ENCODE results near the gene PPP1R13L.
A peak's percentile ranks its signal among the peaks of the same experiment; 100 is the strongest.

The PPP1R13L gene

DNA sequence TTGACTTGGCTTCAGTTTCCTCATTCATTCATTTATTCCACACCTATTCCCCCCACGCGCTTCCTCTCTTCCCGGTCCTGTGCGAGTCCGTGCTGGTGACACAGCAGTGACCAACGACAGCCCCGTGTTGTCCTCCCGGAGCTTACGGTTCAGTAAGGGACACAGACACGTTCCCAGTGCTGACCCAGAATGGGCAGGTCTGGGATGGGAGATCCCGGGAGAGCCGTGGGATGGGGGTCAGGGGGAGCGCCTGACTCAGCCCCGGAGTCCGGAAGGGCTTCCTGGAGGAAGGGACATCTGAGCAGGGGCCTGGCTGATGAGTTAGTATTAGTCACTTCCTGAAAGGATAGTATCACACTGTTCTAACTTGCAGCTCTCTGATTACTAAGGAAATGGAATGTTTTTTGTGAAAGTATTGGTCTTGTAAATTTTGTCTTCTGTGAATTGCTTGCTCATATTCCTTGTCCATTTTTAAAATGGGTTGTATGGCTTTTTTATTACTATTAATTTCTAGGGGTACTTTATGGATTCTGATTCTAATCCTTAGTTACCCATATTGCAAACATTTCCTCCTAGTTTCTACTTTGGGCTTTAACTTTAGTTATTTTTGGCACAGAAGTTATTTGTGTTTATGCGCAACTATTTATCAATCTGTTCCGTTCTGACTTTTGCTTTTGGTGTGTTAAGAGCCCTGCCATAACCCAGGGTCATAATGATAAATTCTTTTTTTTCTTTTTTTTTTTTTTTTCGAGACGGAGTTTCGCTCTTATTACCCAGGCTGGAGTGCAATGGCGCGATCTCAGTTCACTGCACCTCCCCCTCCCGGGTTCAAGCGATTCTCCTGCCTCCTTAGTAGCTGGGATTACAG, 19.6 kb upstream of the PPP1R13L start:
- TF ChIP-seq, protein P1, sequence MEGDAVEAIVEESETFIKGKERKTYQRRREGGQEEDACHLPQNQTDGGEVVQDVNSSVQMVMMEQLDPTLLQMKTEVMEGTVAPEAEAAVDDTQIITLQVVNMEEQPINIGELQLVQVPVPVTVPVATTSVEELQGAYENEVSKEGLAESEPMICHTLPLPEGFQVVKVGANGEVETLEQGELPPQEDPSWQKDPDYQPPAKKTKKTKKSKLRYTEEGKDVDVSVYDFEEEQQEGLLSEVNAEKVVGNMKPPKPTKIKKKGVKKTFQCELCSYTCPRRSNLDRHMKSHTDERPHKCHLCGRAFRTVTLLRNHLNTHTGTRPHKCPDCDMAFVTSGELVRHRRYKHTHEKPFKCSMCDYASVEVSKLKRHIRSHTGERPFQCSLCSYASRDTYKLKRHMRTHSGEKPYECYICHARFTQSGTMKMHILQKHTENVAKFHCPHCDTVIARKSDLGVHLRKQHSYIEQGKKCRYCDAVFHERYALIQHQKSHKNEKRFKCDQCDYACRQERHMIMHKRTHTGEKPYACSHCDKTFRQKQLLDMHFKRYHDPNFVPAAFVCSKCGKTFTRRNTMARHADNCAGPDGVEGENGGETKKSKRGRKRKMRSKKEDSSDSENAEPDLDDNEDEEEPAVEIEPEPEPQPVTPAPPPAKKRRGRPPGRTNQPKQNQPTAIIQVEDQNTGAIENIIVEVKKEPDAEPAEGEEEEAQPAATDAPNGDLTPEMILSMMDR (conservative IDR thresholded peaks at IDR 0.05): no peak
- H3K27ac ChIP-seq: peak overlapping the region; percentile 88

DNA sequence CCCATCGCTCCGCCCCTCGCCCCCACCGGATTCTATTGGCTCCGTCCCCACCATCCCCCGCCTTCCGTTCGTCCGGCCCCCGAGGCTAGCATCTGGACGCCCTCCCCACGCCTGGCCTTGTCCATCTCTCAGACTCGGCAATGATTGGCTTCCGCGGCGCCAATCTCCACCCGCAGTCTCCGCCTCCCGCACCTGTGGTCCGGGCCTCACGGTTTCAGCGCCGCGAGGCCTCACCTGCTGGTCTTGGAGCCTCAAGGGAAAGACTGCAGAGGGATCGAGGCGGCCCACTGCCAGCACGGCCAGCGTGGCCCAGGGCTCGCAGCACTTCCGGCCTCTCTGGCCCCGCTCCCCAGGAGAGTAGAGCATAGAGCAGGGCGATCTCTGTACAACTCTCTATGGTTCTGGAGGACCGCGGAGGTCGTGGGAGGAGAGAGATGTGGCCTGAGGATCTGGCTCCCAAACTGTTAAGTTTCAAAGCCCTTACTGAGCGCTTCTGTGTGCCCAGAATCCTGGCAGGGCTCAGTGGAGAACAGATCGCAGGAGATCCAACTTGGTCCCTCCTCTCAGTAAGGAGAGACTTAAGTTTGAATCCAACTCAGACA, 18.8 kb upstream of the PPP1R13L start, which contains the start of gene ERCC1:
Gene ERCC1 (minus strand): TSS at position 329 of the 602 bp plus-strand sequence. CDS start 543 bp downstream, outside the sequence.
- TF ChIP-seq, protein P1 (conservative IDR thresholded peaks at IDR 0.05): no peak
- peak within 1 kb of the TSS; percentile 88 for H3K27ac ChIP-seq

DNA sequence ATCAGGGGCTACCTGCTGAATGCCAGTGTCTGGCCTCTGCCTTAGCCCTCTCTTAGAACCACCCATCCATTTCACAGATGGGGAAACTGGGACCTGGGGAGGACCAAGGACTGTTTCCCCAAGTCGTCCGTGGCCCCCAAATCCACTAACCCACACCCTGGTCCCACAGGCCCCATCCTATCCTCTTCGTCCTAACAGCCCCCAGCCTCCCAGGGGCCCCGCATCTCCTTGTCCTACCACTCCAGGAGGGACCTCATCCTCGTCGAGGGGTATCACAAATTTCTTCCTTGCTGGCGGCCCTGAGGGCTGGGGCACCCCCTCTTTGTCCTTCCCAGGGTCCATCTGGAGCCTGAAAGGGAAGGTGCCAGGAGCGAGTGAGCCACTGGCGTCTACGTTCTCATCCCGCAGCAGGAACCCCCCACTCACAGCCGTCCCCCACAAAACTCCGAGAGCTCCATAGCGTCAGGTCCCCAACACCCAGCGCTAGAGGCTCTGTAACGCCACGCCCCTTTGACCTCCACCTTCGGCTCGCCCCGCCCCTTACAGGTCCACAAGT, 18.2 kb upstream of the PPP1R13L start:
- H3K27ac ChIP-seq: peak overlapping the region; percentile 88
- TF ChIP-seq, protein P1 (conservative IDR thresholded peaks at IDR 0.05): no peak

DNA sequence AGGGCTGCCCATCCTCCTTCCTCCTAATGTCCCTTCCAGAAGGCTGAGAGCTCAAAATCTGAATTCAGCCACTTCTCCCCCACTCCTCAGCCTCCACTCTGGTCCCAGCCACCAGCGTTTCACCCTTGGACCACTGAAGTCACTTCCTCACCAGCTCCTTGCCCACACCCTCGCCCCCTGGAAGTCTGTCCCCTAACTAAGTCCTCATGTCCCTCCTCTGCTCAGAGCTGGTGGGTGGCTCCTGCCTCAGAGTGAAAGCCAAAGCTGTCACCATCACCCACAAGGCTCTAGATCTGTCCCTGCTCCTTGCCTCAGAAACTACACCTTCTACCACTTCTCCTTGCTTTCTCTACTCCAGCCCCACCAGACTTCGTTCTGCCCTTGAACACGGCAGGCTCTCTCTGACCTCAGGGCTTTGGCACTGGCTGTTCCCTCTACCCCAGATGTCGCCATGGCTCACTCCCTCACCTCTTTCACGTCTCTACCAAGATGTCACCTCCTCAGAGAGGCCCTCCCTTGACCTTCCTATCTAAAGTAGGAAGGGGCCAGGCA, 17.2 kb upstream of the PPP1R13L start:
- TF ChIP-seq, protein P1 (conservative IDR thresholded peaks at IDR 0.05): no peak

DNA sequence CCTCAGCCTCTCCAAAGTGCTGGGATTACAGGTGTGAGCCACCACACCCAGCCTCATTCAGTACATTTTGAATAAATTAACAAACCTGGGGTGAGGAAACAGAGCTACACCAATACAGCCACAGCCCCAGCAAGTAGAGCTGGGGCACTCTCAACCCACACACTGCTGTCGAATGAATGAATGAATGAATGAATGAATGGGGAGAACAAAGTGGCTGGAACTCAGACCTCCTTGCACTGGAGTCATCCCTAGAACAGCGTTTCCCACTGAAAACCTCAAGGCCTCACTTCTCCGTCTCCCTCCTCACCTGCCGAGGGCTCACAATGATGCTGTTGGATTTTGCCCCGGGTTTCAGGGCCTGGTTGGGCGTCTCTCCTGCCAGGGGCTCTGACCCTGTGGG, 16.0 kb upstream of the PPP1R13L start:
- TF ChIP-seq, protein P1 (conservative IDR thresholded peaks at IDR 0.05): no peak
- no peak overlapping the region for H3K27ac ChIP-seq

More for the DNA sequence above, 17.2 kb upstream of the PPP1R13L start:
- peak overlapping the region; percentile 88; the same call in 1 of the 2 replicates for H3K27ac ChIP-seq

DNA sequence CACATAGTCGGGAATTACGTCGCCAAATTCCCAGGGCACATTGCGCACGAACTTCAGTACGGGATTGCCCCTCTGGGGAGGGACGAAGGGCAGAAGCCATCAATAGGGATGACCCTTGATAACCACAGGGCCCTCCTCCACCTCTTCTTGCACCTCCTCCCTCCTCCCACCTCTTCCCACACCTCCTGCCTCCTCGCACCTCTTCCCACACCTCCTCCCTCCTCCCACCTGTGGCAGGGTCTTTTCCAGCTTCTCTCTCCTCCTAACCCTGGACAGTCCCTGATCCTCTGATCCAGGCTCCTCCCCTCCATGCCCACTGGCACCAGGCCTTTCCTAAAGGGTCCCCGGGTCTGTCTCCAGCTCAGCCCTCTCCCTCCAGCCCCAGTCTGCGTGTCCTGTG, 15.5 kb upstream of the PPP1R13L start:
- H3K27ac ChIP-seq: no peak overlapping the region
- TF ChIP-seq, protein P1 (conservative IDR thresholded peaks at IDR 0.05): no peak

DNA sequence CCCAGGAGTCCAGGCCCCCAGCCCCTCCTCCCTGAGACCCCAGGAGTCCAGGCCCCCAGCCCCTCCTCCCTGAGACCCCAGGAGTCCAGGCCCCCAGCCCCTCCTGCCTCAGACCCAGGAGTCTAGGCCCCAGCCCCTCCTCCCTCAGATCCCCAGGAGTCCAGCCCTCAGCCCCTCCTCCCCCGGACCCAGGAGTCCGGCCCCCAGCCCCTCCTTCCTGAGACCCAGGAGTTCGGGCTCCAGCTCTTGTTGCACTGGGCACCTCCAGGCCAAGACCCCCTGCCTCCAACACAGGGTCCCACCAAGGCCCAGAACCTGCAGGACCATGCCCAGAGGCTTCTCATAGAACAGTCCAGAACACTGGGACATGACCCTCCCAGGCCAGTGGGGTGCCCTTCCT, 15.0 kb upstream of the PPP1R13L start:
- TF ChIP-seq, protein P1 (conservative IDR thresholded peaks at IDR 0.05): no peak

More for the DNA sequence above, 15.0 kb upstream of the PPP1R13L start:
- no peak overlapping the region for H3K27ac ChIP-seq

Data from VCaP (cell line).